CD4-positive, CD25-positive, alpha-beta regulatory T cell (primary cell): ENCODE data around the gene TTC16. TPM values are rescaled to one million over a fixed set of nuclear protein-coding genes. Genes with fewer than 3 reads are reported as not detected.
A peak's percentile ranks its signal among the peaks of the same experiment; 100 is the strongest.

Source experiments
- ATAC-seq, 2 donors: fragments of 150-1000 bp; cut with Tn5 transposase; one replicate each; pipeline ENCODE4 v1.10.0; 2021; ENCODE audit warnings: low read depth in 2 of 2, moderate number of reproducible peaks in 2 of 2, moderate library complexity in 1 of 2
- DNase-seq, 3 donors: peaks; one replicate each; pipeline versions ENCODE4 v3.0.0 to v3.0.0-alpha.2; 2012 to 2022; ENCODE audit warnings: mixed read lengths in 1 of 3
- H3K27ac ChIP-seq: one replicate; pipeline ENCODE4 v1.7.0; 2013; ENCODE audit warnings: mild to moderate bottlenecking, low read length; ENCODE audit not compliant: insufficient read depth, poor library complexity, severe bottlenecking
- H3K27me3 ChIP-seq: one replicate; pipeline ENCODE4 v1.7.0; 2013; ENCODE audit warnings: low read length; ENCODE audit not compliant: control insufficient read depth, insufficient read depth
- H3K36me3 ChIP-seq: one replicate; pipeline ENCODE4 v1.7.0; 2013; ENCODE audit warnings: mild to moderate bottlenecking, low read length, moderate library complexity; ENCODE audit not compliant: control insufficient read depth, insufficient read depth
- H3K4me1 ChIP-seq: 2 replicates; pipeline ENCODE4 v1.7.0; 2013; ENCODE audit warnings: mild to moderate bottlenecking, low read length; ENCODE audit not compliant: insufficient read depth, control insufficient read depth, poor library complexity, severe bottlenecking
- H3K4me3 ChIP-seq: one replicate; pipeline ENCODE4 v1.7.0; 2013; ENCODE audit warnings: low read depth, mild to moderate bottlenecking, low read length, moderate library complexity
- H3K9me3 ChIP-seq, 2 experiments: 1 replicate in 1 of 2; 2 replicates in 1 of 2; pipeline ENCODE4 v1.7.0; 2013; ENCODE audit warnings: low read length in 2 of 2, mild to moderate bottlenecking in 1 of 2, moderate library complexity in 1 of 2; ENCODE audit not compliant: control insufficient read depth in 2 of 2
- H3K27ac Mint-ChIP-seq, 3 donors: one replicate each; pipeline ENCODE4 v1.8.0; 2020 to 2022; ENCODE audit warnings: mild to moderate bottlenecking in 3 of 3, mixed read lengths in 3 of 3, moderate library complexity in 2 of 3
- H3K27me3 Mint-ChIP-seq: one replicate; pipeline ENCODE4 v1.8.0; 2022; ENCODE audit warnings: mild to moderate bottlenecking, mixed read lengths
- H3K36me3 Mint-ChIP-seq: one replicate; pipeline ENCODE4 v1.8.0; 2020; ENCODE audit warnings: mixed read lengths
- H3K4me1 Mint-ChIP-seq, 4 donors: one replicate each; pipeline ENCODE4 v1.8.0; 2020 to 2022; ENCODE audit warnings: mixed read lengths in 4 of 4, mild to moderate bottlenecking in 1 of 4
- H3K4me3 Mint-ChIP-seq, 4 donors: one replicate each; pipeline ENCODE4 v1.8.0; 2020 to 2022; ENCODE audit warnings: mild to moderate bottlenecking in 4 of 4, mixed read lengths in 4 of 4, moderate library complexity in 3 of 4
- H3K9me3 Mint-ChIP-seq, 7 donors: one replicate each; pipeline ENCODE4 v1.8.0; 2020 to 2022; ENCODE audit warnings: mixed read lengths in 7 of 7, mild to moderate bottlenecking in 3 of 7, moderate library complexity in 2 of 7
- polyA plus RNA-seq, 4 donors: library from polyadenylated mRNA; unstranded; fragments of 300-500 nt; fragmentation: Illumina TruSeq; gene quantifications; one replicate each; pipeline ENCODE4 v1.2.3, GENCODE V29; 2021
- total RNA-seq: library from RNA; stranded (reverse); gene quantifications from one replicate; pipeline ENCODE4 v1.2.3, GENCODE V29; 2022

The TTC16 gene
- total and polyA plus RNA-seq, 5 donors from 2014 or later: 0.28 to 1.7 (median 0.38) TPM; not detected in 2

DNA sequence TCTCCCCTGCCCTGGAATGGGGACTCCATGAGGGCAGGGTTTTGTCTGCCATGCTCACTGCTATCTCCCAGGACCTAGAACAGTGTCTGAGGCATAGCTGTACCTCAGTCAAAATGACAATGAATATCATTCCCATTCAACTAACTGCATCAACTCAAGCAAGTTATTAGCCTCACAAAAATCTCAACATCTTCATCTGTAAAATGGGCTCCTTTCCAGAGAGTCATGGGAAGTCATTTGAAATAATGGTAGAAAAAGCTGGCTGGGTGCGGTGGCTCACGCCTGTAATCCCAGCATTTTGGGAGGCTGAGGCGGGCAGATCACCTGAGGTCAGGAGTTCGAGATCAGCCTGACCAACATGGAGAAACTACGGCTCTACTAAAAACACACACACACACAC lies 53.2 kb downstream of the TTC16 start:
- peaks cover 30% of the 10 kb centered on the region for H3K36me3 Mint-ChIP-seq
- DNase-seq: no peak
- Histone ChIP-seq H3K9me3 (no peaks in the 10 kb centered on the region), H3K36me3 (peaks cover 20% of the 10 kb centered on the region), H3K4me1 (peaks cover 71% of the 10 kb centered on the region), H3K27ac (peak overlapping the region; percentile 97), H3K4me3 (peak overlapping the region; percentile 22), H3K27me3 (no peaks in the 10 kb centered on the region)
- ATAC-seq: no peak
- H3K27me3 Mint-ChIP-seq: no peaks in the 10 kb centered on the region
- no peaks in the 10 kb centered on the region for H3K9me3 Mint-ChIP-seq
- peak overlapping the region; percentile 85 to 97 (median 95) for H3K27ac Mint-ChIP-seq
- peak overlapping the region; percentile 40 to 83 (median 66) for H3K4me3 Mint-ChIP-seq
- H3K4me1 Mint-ChIP-seq: peaks cover 0 to 96% (median 51%) of the 10 kb centered on the region in 4 donors

DNA sequence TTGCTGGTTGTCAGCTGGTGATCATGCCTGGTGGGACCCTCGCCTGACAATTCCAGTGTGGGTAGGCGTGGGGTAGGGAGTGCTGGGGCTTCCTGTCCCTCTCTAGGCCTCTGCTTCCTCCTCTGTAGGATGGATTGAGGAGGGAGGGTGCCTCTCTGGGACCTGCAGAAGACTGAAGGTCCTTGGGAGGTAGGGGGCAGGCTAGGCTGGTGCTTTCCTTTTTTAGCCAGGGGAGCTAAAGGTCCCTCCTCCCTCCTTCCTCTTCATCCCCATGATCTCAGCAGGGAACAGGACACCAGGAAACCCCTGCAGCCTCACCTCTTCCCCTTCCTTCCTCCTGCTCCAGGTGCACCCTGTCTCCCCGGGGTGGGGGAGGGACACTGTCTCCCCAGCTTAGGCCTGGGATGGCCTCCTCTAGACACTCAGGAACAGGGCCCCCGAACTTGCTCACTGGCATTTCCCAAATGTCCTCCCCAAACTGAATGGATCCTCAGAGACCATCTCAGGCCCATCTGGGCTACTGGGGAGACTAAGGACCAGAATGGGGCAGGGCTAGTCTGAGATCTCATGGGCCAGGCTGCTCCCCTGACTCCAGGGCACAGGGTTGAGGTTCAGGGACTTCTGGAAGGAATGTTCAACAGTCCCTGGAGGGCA lies 54.2 kb downstream of the TTC16 start:
- no peaks in the 10 kb centered on the region for H3K27me3 Mint-ChIP-seq
- H3K9me3 Mint-ChIP-seq: no peaks in the 10 kb centered on the region
- Histone ChIP-seq H3K4me3 (peak overlapping the region; percentile 79), H3K36me3 (peaks cover 26% of the 10 kb centered on the region), H3K27me3 (no peaks in the 10 kb centered on the region), H3K4me1 (peaks cover 71% of the 10 kb centered on the region), H3K27ac (peak overlapping the region; percentile 97), H3K9me3 (no peaks in the 10 kb centered on the region)
- ATAC-seq (no peak), DNase-seq (no peak)
- H3K4me3 Mint-ChIP-seq: peak overlapping the region; percentile 87 to 95 (median 93)
- H3K4me1 Mint-ChIP-seq: peaks cover 0 to 93% (median 48%) of the 10 kb centered on the region in 4 donors
- H3K27ac Mint-ChIP-seq: peak overlapping the region; percentile 95 to 97 (median 95)
- H3K36me3 Mint-ChIP-seq: peaks cover 32% of the 10 kb centered on the region

DNA sequence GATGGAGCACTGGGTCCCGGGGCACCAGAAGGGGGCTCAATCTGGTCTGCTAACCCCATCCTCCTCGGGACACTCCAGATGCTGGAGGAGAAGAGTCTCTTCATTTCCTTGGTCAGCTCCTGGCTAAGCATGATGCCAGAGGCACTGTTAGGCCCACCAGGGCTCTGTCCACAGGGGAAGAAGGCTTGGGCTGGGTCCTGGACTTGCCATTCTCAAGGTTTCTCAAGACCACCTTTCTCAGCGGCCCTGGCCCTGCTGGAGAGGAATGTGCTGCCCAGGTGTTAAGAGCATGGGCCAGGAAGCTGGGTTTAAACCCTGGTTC lies 54.7 kb downstream of the TTC16 start:
- Mint-ChIP-seq H3K27me3 (no peaks in the 10 kb centered on the region), H3K27ac (peak overlapping the region; percentile 95 to 97 (median 95)), H3K36me3 (peaks cover 27% of the 10 kb centered on the region), H3K9me3 (no peaks in the 10 kb centered on the region), H3K4me1 (peaks cover 0 to 88% (median 45%) of the 10 kb centered on the region in 4 donors), H3K4me3 (peak overlapping the region; percentile 87 to 95 (median 93))
- no peaks in the 10 kb centered on the region for H3K9me3 ChIP-seq
- H3K36me3 ChIP-seq: peaks cover 26% of the 10 kb centered on the region
- ATAC-seq: no peak
- no peaks in the 10 kb centered on the region for H3K27me3 ChIP-seq
- peak overlapping the region; percentile 79 for H3K4me3 ChIP-seq
- H3K27ac ChIP-seq: peak overlapping the region; percentile 97
- peaks cover 76% of the 10 kb centered on the region for H3K4me1 ChIP-seq
- DNase-seq: no peak

DNA sequence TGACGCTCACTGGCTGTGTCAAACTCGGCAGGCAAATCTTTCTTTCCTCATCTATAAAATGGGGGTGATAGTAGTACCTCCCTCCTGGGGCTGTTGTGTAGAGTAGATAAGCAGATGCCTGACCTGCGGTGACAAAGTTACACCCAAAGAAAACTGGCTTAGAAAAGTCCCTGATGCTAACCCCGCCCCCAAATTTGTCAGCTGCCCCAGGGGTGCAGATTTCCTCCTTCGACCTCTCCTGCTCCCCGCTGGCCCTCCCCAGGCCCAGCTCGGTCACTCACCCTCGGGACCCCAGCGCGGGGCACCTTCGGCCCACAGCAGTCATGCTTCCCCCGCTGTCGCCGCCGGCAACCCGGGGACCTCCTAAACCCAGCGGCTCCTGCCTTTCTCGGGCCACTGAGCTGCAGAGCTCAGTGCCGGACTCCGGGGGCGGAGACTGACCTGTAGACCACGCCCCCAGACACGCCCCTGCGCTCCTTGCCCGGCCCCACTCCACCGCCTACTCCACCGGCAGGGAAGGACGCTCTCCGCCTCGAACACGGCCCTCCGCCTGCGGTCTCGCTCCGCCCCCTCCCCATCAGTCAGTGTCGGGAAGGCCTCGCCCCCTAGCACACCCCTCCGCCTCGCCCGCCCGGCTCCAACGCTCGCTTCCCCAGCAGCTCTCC lies 55.2 kb downstream of the TTC16 start:
- H3K27me3 ChIP-seq: no peaks in the 10 kb centered on the region
- H3K36me3 Mint-ChIP-seq: peaks cover 24% of the 10 kb centered on the region

DNA sequence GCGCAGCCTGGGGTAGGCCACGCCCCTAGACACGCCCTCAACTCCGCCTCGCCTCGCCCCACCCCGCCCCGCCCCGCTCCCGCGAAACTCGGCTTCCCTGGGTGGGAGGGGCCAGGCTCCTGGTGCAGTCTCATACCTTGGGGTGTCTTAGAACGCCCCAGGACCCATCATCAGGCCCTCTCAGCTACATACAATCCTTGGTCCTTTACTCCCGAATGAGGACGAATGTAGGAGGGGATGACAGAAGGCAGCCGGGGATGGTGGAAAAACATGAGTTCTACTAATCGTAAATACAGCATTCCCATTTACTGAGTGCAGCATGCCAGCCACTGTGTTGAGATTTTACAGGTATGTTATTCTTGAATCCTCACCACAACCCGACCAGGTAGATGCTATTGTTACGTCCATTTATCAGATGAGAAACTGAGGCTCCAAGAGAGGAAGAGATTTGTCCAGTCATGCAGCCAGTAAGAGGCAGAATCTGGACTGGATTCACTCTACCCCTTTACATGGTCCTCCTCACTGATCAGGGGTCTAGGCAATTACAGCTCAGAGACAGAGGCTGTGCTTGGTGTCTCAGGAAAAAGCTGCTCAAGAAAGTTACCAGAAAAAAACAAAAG lies 55.8 kb downstream of the TTC16 start:
- Mint-ChIP-seq H3K27me3 (no peaks in the 10 kb centered on the region), H3K4me1 (peaks cover 0 to 84% (median 39%) of the 10 kb centered on the region in 4 donors), H3K9me3 (no peaks in the 10 kb centered on the region), H3K27ac (peak overlapping the region; percentile 95 to 97 (median 95)), H3K4me3 (peak overlapping the region; percentile 87 to 95 (median 93)), H3K36me3 (peaks cover 17% of the 10 kb centered on the region)
- Histone ChIP-seq H3K4me1 (peaks cover 77% of the 10 kb centered on the region), H3K36me3 (peaks cover 22% of the 10 kb centered on the region), H3K9me3 (no peaks in the 10 kb centered on the region), H3K4me3 (peak overlapping the region; percentile 24), H3K27ac (peak overlapping the region; percentile 97), H3K27me3 (no peaks in the 10 kb centered on the region)
- ATAC-seq: no peak
- DNase-seq: no peak

More for the DNA sequence above, 55.2 kb downstream of the TTC16 start:
- H3K9me3 ChIP-seq: no peaks in the 10 kb centered on the region
- DNase-seq (peak; percentile 91 to 98 (median 91)), ATAC-seq (peak; percentile 88 to 89)
- peaks cover 26% of the 10 kb centered on the region for H3K36me3 ChIP-seq
- peak overlapping the region; percentile 97 for H3K27ac ChIP-seq
- Mint-ChIP-seq H3K27ac (peak overlapping the region; percentile 95 to 97 (median 95)), H3K4me3 (peak overlapping the region; percentile 87 to 95 (median 93)), H3K4me1 (peaks cover 0 to 84% (median 42%) of the 10 kb centered on the region in 4 donors), H3K27me3 (no peaks in the 10 kb centered on the region), H3K9me3 (no peaks in the 10 kb centered on the region)
- peak overlapping the region; percentile 79 for H3K4me3 ChIP-seq
- H3K4me1 ChIP-seq: peaks cover 76% of the 10 kb centered on the region

DNA sequence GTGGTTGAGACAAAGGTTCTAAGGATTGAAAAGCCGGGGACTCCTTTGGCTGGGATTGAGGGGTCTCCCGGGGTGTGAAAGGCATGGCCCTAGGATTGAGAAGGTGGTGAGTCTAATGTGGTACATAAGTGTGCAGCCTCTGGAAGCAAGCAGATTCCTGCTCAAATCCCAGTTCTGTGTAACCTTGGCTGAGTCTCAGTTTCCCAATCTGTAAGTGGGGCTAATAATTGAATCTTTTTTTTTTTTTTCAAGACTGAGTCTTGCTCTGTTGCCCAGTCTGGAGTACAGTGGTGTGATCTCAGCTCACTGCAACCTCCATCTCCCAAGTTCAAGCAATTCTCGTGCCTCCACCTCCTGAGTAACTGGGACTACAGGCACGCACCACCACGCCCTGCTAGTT lies 56.7 kb downstream of the TTC16 start:
- Mint-ChIP-seq H3K27ac (peak overlapping the region in 2 of 3 donors; percentile 55 to 65), H3K4me1 (peaks cover 2 to 78% (median 34%) of the 10 kb centered on the region in 4 donors), H3K36me3 (peaks cover 15% of the 10 kb centered on the region), H3K9me3 (no peaks in the 10 kb centered on the region), H3K4me3 (peak overlapping the region; percentile 46 to 94 (median 86)), H3K27me3 (no peaks in the 10 kb centered on the region)
- Histone ChIP-seq H3K27ac (peak overlapping the region; percentile 97), H3K9me3 (no peaks in the 10 kb centered on the region), H3K27me3 (no peaks in the 10 kb centered on the region), H3K4me3 (no peak overlapping the region), H3K4me1 (peaks cover 74% of the 10 kb centered on the region), H3K36me3 (peaks cover 22% of the 10 kb centered on the region)
- ATAC-seq (no peak), DNase-seq (no peak)

DNA sequence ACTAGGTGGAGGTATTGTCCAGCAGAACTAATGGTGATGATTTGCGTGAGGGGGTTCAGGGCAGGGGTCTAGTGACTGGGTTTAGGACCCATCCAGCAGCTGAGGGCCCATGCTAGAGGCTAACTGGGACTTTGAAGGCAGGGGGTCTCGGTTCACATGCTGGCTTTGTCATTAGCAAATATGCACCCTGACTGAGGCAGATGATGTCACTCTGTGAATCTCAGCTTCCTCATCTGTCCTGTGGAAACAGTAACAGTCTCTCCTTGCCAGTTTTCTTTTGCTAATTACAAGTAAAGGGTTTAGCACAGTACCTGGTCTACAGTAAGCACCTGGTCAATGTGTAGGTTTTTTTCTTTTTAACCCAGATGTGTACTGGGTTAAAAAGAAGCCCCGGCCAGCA lies 57.4 kb downstream of the TTC16 start:
- H3K4me3 Mint-ChIP-seq: peak overlapping the region in 3 of 4 donors; percentile 11 to 94 (median 79)
- peaks cover 22% of the 10 kb centered on the region for H3K36me3 ChIP-seq

More for the DNA sequence above, 57.4 kb downstream of the TTC16 start:
- ATAC-seq: no peak
- DNase-seq: no peak
- H3K4me1 ChIP-seq: peaks cover 68% of the 10 kb centered on the region
- Mint-ChIP-seq H3K27ac (peak overlapping the region; percentile 55 to 80 (median 65)), H3K27me3 (no peaks in the 10 kb centered on the region), H3K36me3 (peaks cover 15% of the 10 kb centered on the region), H3K9me3 (no peaks in the 10 kb centered on the region), H3K4me1 (peaks cover 5 to 74% (median 33%) of the 10 kb centered on the region in 4 donors)
- H3K27me3 ChIP-seq: no peaks in the 10 kb centered on the region
- H3K9me3 ChIP-seq: no peaks in the 10 kb centered on the region
- H3K27ac ChIP-seq: no peak overlapping the region
- no peak overlapping the region for H3K4me3 ChIP-seq
